Fibroblast of skin of back (primary cell): ENCODE results near the gene TSGA10IP.

Experiments used
- DNase-seq: peaks from one replicate; pipeline ENCODE4 v3.0.0-alpha.2; 2013

TSGA10IP gene

GRCh38 chr11:65918211-65919140 is 26.8 kb upstream of the TSGA10IP start, which contains the start of gene C11orf68:
Gene C11orf68 (minus strand): TSS chr11:65919062. CDS start chr11:65919031, 31 bp downstream.
- DNase-seq, result no peak

GRCh38 chr11:65919141-65919572 is 26.1 kb upstream of the TSGA10IP start, which contains the start of gene DRAP1:
Gene DRAP1 (plus strand): TSS chr11:65919426. CDS start chr11:65919502, 76 bp downstream.
- DNase-seq, result peak; percentile 98

DNA sequence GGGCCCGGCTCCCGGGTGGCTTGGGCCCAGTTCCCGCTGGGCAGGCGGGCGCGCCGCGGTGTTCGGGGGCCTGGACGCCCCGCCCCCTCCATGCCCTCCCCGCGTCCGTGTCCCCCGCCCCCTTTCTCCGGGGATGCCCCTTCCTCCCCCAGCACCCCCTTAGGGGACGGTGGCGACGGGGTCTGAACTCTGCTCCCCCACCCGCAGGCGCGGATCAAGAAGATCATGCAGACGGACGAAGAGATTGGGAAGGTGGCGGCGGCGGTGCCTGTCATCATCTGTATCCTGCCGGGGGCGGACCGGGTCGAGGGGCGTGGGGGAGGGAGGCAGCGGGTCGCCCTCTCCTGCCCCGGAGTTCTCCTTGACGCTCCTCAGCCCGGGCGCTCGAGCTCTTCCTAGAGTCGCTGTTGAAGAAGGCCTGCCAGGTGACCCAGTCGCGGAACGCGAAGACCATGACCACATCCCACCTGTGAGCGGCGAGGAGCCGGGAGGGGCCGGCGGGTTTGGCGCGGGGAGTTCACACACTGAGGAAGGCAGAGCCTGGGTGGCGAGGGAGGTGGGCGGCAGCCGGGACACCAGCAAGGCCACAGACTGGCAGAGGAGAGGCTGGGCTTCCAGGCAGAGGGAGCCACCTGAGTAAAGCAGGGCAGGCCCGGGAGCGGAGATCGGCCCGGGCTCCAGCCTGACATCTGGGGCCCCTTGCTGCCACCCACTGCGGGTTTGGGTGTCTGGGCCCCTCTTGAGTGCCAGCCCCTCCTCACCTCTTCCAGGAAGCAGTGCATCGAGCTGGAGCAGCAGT is 25.5 kb upstream of the TSGA10IP start:
- peak; percentile 21 for DNase-seq

DNA sequence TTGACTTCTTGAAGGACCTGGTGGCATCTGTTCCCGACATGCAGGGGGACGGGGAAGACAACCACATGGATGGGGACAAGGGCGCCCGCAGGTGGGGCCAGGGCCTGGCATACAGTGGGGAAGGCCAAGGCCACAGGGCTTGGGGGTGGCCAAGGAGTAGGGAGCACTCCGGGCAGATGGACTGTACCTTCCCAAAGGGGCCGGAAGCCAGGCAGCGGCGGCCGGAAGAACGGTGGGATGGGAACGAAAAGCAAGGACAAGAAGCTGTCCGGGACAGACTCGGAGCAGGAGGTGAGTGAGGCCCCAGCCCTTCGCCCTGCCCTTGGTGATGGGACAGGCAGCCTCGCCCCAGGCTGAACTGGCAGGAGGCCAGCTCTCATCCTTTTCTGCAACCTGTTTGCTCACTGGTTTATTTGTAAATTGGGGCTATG is 24.9 kb upstream of the TSGA10IP start:
- DNase-seq, result no peak

- DNase-seq, result no peak
Measured at GRCh38 chr11:65921033-65921555, 24.2 kb upstream of the TSGA10IP start.

- DNase-seq, result no peak
Measured at GRCh38 chr11:65921876-65922275, 23.4 kb upstream of the TSGA10IP start.

- no peak for DNase-seq
Measured at GRCh38 chr11:65922565-65922964, 22.7 kb upstream of the TSGA10IP start.

- no peak for DNase-seq
Measured at GRCh38 chr11:65925397-65925796, 19.9 kb upstream of the TSGA10IP start.

DNA sequence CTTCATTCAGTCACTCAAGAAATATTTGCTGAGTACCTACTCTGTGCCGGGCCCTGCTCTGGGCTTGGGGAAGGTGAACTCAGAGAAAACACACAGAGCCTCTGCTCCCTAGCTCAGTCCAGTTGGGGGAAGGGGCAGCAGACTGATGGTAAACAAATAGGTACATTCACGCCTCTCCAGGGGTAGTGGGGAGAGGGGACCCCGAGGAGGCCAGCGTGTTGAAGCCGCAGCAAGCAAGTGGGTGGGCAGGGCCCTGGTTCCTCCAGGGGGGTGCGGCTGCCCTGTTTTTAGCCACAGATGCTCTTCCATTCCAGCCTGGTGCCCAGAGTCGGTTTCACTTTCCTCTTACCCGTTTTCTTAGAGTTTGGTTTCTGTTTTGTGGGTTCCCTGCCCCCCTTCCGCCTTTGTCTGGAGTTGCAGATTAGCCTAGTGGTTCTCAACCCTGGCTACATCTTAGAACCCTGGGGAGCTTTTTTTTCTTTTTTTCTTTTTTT is 17.3 kb upstream of the TSGA10IP start:
- DNase-seq, result no peak

DNA sequence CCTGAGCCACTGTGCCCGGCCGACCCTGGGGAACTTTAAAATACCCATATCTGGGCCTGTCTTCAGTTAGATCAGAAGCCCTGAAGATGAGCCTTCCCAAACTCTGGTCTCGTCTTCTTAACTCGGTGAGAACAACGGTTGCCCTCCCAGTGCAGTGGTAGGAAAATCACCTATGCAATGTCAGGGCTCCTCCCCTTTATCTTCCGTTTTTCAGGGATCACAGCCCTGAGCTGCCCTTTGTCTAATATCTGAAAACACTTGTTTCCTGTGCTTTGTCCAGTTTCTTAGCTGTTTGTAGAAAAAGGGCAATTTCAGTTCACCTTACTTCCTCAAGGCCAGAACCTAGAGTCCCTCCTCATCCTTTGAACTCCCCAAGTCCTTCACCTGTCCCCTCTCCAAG is 16.6 kb upstream of the TSGA10IP start:
- no peak for DNase-seq

GRCh38 chr11:65931773-65932557 is 13.3 kb upstream of the TSGA10IP start:
- no peak for DNase-seq

GRCh38 chr11:65932558-65932919 is 12.7 kb upstream of the TSGA10IP start:
- DNase-seq, result peak; percentile 45

- DNase-seq, result no peak
Measured at GRCh38 chr11:65934014-65934413, 11.3 kb upstream of the TSGA10IP start.

DNA sequence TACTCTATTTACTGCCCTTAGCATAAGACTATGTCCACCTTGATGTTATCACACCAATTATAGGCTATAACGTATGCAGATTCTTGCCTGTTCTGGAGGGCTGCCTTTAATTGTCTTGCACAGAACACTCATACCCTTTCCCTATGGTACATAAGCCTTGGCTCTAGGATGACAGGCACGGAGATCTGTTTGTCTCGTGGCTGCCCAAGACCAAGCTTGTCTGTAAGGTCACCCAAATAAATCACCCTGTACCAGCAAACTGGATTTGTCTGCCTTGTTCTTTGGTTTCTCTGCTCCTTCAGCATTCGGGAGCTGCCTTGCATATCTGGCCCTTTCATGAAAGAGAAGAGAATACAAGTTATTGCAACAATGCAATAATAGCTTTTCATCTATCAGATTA is 7.5 kb upstream of the TSGA10IP start:
- no peak for DNase-seq

- DNase-seq, result no peak
Measured at GRCh38 chr11:65941720-65942310, 3.5 kb upstream of the TSGA10IP start.

GRCh38 chr11:65942531-65942930 is 2.7 kb upstream of the TSGA10IP start:
- no peak for DNase-seq

DNA sequence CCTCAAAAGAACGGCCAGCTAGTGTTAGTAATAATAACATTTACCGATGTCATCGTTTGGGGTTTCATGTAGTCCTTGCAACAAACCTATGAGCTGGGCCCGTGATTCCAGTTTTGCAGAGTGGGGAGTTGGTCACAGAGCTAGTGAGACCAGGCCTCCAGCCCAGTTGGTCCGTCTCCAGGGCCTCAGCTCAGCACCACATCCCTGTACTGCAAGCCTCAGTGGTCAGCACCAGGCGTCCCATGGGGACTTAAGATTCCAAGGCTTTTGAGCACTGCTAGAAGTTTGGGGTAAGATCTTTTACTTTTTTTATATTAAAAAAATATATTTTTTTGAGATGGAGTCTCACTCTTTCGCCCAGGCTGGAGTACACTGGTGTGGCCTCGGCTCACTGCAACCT is 1.1 kb upstream of the TSGA10IP start:
- no peak for DNase-seq

- no peak for DNase-seq
Measured at GRCh38 chr11:65944767-65945166, 513 bp upstream of the TSGA10IP start.

- no peak for DNase-seq
Measured at GRCh38 chr11:65945941-65946558, 770 bp downstream of the TSGA10IP start.

GRCh38 chr11:65946655-65947054 is 1.4 kb downstream of the TSGA10IP start:
- DNase-seq, result no peak

DNA sequence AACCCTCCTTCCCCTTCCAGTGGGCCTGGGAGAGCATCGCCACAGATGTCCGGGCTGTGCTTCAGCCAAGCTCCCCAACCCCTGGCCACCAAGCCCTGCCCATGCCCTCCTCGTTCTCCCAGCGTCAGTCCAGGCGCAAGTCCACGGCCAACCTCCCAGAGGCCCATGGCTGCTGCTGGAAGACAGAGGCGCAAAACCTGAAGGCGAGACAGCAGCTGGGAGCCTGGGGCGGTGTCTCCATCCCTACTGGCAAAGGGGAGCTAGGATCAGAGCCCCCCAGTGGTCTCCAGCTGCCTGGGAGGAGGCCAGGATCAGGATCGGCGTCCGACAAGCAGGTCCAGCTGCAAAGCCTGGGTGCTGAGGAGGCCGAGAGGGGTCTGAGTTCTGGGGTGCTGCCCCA is 1.9 kb downstream of the TSGA10IP start:
- no peak for DNase-seq
